Measurements from ENCODE around the gene SLC25A13. TPM values are rescaled to one million over a fixed set of nuclear protein-coding genes. Genes with fewer than 3 reads are reported as not detected.

SLC25A13 gene
- total and polyA plus RNA-seq, 9 of the 15 experiments (the other 6 are each of a cell fraction or from before 2014, with no cell fraction given): 21.4 to 80.2 (median 58.7) TPM

GRCh38 chr7:96217147-96217546 is 104.8 kb downstream of the SLC25A13 start (continued):
- no peak for TF ChIP-seq MTF1 (CRISPR knock-in tag; IDR thresholded peaks at IDR 0.05; ENCODE audit: borderline replicate concordance)
- TF ChIP-seq EP400 (IDR thresholded peaks at IDR 0.05): no peak
- TF ChIP-seq ZNF316 (IDR thresholded peaks at IDR 0.05): peak; percentile 96

GRCh38 chr7:96216373-96216772 is 105.5 kb downstream of the SLC25A13 start:
- Histone ChIP-seq H3K4me2 (ENCODE audit: insufficient read depth, low read length) (no peak overlapping the region), H3K27ac (ENCODE audit: extremely low read depth, low read depth, low read length) (no peak overlapping the region), H3K9me3 (replicated peaks; ENCODE audit: control insufficient read depth, insufficient read depth, low read depth, low read length) (no peaks in the 10 kb centered on the region), H3K36me3 (ENCODE audit: control insufficient read depth, insufficient read depth, low read length) (no peaks in the 10 kb centered on the region; the same call in 2 of the 3 replicates), H3K4me1 (replicated peaks in 1 of 2; ENCODE audit: control insufficient read depth in 2 of 2, insufficient read depth in 2 of 2, low read length in 2 of 2) (peaks cover 0 to 14% of the 10 kb centered on the region in 2 experiments; a peak in 4 of 5 replicates), H2AFZ (ENCODE audit: low read depth, low read length) (no peak overlapping the region), H3K27me3 (ENCODE audit: control insufficient read depth in 2 of 2, insufficient read depth in 2 of 2, low read length in 2 of 2) (no peaks in the 10 kb centered on the region), H3K9ac (ENCODE audit: insufficient read depth in 1 of 2, low read depth in 2 of 2, low read length in 2 of 2) (no peak overlapping the region), H4K20me1 (replicated peaks; ENCODE audit: control insufficient read depth, insufficient read depth, low read length) (no peaks in the 10 kb centered on the region), H3K9me1 (ENCODE audit: control insufficient read depth, insufficient read depth, low read length) (no peaks in the 10 kb centered on the region), H3K79me2 (ENCODE audit: control insufficient read depth, insufficient read depth, low read length) (peaks cover 21% of the 10 kb centered on the region; the same call in 2 of the 3 replicates), H3K4me3 (no peak overlapping the region)
- no peak for ATAC-seq
- CTCF ChIA-PET (ENCODE audit: low intra/inter-chr PET ratio): no interaction called here
- 92% methylated on average over 7 of the region's 7 CpGs for WGBS (ENCODE audit: insufficient coverage, low coverage, missing lambda C conversion rate)
- POLR2A ChIA-PET: no interaction called here
- no peak for DNase-seq (ENCODE audit: extremely low read depth in 1 of 4, low spot score in 3 of 4)
- TF ChIP-seq TEAD1 (CRISPR knock-in tag; IDR thresholded peaks at IDR 0.05) (no peak), BCOR (IDR thresholded peaks at IDR 0.05) (peak; percentile 61), RBM25 (IDR thresholded peaks at IDR 0.05; ENCODE audit: low read depth, low read length, severe bottlenecking) (peak; percentile 17), ZNF766 (CRISPR knock-in tag; conservative IDR thresholded peaks at IDR 0.05) (no peak), ZNF146 (CRISPR knock-in tag; IDR thresholded peaks at IDR 0.05; ENCODE audit: unreplicated experiment) (peak; percentile 90)
- TF ChIP-seq, protein P1, sequence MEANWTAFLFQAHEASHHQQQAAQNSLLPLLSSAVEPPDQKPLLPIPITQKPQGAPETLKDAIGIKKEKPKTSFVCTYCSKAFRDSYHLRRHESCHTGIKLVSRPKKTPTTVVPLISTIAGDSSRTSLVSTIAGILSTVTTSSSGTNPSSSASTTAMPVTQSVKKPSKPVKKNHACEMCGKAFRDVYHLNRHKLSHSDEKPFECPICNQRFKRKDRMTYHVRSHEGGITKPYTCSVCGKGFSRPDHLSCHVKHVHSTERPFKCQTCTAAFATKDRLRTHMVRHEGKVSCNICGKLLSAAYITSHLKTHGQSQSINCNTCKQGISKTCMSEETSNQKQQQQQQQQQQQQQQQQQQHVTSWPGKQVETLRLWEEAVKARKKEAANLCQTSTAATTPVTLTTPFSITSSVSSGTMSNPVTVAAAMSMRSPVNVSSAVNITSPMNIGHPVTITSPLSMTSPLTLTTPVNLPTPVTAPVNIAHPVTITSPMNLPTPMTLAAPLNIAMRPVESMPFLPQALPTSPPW (CRISPR knock-in tag; IDR thresholded peaks at IDR 0.05): no peak
- TF ChIP-seq, protein P2, sequence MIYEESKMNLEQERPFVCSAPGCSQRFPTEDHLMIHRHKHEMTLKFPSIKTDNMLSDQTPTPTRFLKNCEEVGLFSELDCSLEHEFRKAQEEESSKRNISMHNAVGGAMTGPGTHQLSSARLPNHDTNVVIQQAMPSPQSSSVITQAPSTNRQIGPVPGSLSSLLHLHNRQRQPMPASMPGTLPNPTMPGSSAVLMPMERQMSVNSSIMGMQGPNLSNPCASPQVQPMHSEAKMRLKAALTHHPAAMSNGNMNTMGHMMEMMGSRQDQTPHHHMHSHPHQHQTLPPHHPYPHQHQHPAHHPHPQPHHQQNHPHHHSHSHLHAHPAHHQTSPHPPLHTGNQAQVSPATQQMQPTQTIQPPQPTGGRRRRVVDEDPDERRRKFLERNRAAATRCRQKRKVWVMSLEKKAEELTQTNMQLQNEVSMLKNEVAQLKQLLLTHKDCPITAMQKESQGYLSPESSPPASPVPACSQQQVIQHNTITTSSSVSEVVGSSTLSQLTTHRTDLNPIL (CRISPR knock-in tag; IDR thresholded peaks at IDR 0.05): no peak
- intact Hi-C loops (cut with micrococcal nuclease) (no loop called here), in situ Hi-C loops (cut with MboI) (no loop called here)
- FAIRE-seq: no peak
- no TSS peak for BruUV-seq (replicated peaks)

Measured in K562 (cell line).